Stimulated activated CD4-positive, alpha-beta T cell treated with anti-CD3 and anti-CD28 coated beads, Interleukin-15, amount 100 ng/mL, for 24 hours (primary cell): ENCODE results near the gene BNIPL.
A peak's percentile ranks its signal among the peaks of the same experiment; 100 is the strongest.

Source experiments
- DNase-seq: peaks from one replicate; pipeline ENCODE4 v3.0.0-alpha.2; 2020

The BNIPL gene

DNA sequence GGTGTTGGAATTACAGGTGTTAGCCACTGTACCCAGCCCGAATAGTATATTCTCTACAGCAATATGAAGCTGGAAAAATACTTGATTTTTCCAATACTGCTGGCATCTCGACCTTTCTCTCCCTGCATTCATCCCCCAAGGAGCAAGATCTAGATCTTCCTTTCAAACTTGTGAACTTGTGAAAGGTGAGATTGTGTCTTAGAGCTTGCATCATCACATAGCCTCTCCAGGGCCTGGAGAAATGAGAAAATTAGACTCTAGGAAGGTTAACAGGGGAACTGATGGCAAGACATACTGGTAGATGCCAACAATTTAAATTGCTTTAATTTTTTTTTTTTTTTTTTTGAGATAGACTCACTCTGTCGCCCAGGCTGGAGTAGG lies 26.1 kb upstream of the BNIPL start:
- no peak for DNase-seq

DNA sequence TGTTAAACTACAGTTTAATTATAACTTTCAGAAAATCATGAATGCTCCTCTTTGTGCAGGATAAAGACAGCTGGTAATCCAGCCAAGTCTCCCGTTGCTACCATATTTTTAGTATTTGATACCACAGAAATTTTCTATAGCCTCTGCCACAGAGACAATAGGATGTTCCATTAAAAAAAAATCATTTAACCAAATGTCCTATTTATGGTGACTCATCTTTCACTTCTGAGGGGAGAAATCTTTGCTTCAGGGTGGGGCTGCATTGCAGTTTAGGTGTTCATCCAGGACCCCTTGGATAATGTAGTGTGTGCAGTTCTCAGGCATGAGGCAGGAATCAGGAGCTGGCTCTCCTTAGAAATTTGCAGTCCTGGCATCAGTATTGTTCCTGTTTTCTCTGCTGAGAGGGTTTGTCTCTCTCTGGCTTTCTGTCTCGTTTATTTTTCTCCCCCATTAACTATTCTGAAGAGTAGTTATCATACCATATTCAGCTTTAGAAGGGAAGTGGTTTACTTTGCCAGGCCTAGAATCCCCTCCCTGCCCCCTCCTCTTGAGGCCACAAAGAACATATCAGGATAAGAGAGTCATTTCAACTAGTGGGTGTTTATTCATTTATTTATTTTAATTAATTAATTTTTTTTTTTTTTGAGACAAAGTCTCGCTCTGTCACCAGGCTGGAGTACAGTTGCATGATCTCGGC lies 25.1 kb upstream of the BNIPL start:
- no peak for DNase-seq

DNA sequence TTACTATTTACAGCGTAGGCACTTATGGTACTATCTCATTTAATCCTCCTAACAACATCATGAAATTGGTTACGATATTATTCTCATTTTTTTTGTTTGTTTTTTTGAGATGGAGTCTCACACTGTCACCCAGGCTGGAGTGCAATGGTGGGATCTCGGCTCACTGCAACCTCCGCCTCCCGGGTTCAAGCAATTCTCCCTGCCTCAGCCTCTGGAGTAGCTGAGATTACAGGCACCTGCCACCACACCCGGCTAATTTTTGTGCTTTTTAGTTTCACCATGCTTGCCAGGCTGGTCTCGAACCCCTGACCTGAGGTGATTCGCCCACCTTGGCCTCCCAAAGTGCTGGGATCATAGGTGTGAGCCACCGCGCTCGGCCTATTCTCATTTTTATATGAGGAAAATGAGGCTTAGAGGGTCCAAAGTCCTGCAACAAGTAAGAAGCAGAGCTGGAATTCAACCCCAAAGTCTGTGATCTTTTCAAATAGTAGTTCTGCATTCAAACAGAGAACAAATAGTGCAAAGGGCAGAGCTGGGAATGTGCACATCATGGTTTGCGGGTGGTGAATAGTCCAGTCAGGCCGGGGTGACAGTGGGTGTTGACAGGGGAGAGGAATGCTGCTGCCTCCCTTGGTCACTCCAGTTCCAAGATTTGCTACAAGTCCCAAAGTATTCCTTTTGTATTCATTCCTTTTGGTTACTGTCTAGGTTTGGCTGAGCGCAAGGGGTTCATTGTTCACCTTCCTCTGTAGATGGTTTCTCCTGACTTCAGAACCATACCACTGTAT lies 23.5 kb upstream of the BNIPL start:
- DNase-seq = no peak

DNA sequence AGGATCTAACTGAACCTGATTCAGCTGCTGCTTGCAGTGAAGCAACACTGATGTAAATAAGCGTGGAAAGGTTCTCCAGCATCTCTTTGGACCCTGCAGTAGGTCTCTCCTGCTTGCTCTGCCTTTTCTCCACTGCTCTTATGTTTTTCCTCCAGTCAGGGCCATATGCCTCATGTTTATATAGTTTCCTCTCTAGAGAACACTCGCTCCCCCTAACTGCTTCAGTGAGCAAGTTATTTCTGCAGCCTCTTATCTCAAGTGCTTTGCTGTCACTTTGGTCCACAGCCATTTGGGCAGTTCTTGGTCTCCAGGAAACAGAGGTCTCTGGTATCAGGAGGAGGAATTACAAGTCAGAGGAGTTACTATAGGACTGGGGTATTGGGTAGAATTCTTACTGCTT lies 22.9 kb upstream of the BNIPL start:
- no peak for DNase-seq

DNA sequence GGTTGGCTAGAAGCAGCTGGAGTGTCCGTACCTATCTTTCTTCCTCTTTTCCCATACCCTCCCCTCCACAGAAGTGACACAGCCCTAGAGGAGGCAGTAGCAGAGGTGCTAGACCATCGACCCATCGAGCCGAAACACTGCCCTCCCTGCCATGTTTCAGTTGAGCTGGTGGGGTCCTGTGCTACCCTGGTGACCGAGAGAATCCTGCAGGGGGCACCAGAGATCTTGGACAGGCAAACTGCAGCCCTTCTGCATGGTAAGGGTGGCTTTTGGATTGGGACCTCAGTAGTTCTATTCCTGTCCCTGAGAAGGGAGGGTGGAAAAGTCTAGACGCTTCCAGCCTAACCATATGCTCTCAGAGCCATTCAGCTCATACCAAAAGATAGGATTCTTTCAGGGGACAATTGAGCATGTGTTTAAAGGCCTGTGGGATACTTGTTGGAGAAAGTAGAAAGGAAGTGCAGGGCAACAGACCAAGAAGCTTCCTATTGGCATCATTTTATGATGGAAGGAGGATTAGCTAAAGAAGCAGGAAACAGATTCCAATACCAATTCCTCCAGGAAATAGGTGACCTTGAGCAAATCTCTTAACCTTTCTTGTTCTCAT lies 11.7 kb upstream of the BNIPL start:
- DNase-seq = peak; percentile 88

DNA sequence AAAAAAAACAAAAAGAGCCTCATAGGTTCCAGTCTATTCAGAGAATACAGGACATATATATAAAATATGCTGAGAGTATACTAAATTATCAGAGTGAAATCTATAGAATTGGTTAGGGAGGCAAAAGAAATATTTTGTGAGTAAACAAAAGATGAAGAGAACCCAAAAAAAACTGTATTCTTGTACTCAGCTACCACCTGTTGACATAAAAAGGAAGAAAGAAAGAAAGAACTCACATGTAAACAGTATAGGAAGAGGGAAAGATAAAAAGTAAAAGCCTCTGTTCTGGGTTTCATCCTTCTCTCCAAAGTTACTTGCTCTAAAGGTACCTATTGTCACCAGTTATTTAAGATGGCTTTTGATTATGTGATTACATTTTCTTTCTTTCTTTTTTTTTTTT lies 9.9 kb upstream of the BNIPL start:
- no peak for DNase-seq

DNA sequence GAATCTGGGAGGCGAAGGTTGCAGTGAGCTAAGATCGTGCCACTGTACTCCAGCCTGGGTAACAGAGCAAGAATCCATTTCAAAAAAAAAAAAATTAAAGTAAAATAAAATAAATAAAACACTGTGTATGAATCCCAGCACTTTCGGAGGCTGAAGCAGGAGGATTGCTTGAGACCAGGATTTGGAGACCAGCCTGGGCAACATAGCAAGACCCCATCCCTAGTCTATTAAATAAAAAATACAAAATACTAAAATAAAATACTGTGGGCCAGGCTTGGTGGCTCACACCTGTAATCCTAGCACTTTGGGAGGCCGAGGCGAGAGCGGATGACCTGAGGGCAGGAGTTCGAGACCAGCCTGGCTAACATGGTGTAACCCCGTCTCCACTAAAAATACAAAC lies 4.2 kb upstream of the BNIPL start:
- no peak for DNase-seq

DNA sequence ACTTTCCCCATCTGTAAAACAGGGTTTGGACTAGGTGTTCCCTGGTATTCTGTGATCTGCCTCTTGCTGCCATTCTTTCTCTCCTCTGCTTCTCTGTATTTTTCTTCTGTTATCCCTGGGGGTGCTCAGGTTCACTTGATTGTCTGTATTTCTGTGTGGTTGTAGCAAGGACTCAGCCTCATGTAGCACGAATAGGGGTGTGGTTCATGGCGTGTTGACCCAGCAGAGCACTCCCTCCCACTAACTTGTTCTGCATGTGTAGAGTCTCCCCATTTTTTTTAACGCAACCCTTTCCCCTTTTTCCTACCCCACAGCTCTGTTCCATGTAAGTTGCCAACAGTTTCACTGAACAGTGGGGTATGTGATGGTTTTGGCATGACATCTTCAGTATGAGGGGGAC lies 1.2 kb upstream of the BNIPL start:
- no peak for DNase-seq

DNA sequence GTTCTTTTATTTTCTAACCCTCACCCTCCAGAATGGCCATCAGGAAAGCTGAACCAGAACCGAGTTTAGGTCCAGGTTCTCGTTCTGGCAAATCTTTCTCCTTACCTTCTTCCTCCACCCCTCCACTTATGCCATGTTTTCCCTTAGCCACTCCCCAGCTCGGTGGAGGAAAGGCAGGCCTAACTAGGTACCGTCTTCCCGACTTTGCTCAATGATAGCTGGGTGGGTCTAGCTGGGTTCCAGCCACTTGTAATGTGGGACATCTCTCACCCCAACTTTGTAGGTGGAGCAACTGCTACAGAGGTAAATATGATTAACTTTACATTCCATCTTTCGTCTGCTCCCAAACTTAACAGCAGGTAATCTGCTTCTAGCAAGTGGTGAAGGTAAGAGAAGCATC lies 646 bp downstream of the BNIPL start:
- no peak for DNase-seq

DNA sequence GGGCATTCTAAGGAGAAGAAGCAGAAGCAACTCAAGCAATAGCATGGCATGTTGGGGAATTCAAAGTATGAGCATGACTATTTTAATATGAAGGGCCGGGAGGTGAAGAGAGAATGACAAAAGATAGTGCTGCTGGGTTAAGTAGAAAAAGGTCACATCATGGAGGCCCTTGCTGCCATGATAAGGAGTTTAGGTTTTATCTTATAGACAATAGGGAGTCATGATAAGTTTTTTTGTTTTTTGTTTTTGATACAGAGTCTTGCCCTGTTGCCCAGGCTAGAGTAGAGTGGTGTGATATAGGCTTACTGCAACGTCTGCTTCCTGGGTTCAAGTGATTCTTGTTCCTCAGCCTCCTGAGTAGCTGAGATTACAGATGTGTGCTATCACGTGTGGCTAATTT lies 3.1 kb downstream of the BNIPL start:
- no peak for DNase-seq

DNA sequence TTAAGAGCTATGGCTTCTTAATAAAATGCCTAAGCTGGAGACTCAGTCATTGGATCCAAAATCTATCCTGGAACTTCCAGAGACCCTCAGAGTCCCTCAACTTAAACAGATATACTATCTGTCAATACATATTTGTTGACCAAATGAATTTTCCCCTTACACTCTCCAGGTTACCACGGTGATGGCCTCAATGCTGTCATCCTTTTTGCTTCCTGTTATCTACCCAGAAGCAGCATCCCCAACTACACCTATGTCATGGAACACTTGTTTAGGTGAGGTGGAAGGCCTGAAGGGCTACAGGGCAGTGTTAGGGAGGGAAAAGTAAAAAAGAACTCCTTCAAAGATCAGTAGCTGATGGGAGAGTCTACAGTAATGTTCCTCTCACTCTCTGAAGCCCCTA lies 6.8 kb downstream of the BNIPL start:
- DNase-seq = no peak

DNA sequence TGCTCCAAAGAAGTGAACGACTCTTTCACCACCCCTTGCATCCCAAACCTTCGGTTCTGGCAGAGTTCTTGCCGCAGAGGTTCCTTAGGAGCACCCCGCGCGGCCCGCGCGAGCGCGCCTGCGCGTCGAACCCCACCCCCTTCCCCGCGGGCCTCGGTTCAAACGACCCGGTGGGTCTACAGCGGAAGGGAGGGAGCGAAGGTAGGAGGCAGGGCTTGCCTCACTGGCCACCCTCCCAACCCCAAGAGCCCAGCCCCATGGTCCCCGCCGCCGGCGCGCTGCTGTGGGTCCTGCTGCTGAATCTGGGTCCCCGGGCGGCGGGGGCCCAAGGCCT lies 11.2 kb downstream of the BNIPL start, which contains the start of gene C1orf56:
C1orf56 (plus strand) TSS at position 161 of the 334 bp plus-strand sequence; CDS start at position 258, 97 bp downstream.
- peak; percentile 72 for DNase-seq

DNA sequence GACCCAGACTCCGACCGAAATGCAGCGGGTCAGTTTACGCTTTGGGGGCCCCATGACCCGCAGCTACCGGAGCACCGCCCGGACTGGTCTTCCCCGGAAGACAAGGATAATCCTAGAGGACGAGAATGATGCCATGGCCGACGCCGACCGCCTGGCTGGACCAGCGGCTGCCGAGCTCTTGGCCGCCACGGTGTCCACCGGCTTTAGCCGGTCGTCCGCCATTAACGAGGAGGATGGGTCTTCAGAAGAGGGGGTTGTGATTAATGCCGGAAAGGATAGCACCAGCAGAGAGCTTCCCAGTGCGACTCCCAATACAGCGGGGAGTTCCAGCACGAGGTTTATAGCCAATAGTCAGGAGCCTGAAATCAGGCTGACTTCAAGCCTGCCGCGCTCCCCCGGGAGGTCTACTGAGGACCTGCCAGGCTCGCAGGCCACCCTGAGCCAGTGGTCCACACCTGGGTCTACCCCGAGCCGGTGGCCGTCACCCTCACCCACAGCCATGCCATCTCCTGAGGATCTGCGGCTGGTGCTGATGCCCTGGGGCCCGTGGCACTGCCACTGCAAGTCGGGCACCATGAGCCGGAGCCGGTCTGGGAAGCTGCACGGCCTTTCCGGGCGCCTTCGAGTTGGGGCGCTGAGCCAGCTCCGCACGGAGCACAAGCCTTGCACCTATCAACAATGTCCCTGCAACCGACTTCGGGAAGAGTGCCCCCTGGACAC lies 11.7 kb downstream of the BNIPL start:
- peak; percentile 67 for DNase-seq

DNA sequence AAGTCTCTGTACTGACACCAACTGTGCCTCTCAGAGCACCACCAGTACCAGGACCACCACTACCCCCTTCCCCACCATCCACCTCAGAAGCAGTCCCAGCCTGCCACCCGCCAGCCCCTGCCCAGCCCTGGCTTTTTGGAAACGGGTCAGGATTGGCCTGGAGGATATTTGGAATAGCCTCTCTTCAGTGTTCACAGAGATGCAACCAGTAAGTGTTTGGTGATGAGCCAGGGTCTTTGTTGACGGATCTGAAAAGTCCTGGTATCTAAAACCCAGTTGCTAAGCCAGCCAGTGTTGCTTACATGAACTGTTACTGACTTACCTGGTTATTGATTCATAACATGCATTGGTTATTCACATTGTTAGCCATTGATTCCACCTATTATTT lies 12.3 kb downstream of the BNIPL start:
- no peak for DNase-seq

DNA sequence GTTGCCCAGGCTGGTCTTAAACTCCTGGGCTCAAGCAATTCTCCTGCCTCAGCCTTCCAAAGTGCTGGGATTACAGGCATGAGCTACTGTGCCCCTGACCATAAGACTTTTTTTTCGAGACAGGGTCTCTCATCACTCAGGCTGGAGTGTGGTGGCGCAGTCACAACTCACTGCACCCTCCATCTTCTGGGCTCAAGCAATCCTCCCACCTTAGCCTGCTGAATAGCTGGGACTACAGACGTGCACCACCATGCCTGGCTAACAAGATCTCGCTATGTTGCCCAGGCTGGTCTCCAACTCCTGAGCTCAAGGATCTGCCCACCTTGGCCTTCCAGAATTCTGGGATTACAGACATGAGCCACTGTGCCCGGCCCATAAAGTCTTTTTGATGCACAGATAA lies 13.1 kb downstream of the BNIPL start:
- no peak for DNase-seq

DNA sequence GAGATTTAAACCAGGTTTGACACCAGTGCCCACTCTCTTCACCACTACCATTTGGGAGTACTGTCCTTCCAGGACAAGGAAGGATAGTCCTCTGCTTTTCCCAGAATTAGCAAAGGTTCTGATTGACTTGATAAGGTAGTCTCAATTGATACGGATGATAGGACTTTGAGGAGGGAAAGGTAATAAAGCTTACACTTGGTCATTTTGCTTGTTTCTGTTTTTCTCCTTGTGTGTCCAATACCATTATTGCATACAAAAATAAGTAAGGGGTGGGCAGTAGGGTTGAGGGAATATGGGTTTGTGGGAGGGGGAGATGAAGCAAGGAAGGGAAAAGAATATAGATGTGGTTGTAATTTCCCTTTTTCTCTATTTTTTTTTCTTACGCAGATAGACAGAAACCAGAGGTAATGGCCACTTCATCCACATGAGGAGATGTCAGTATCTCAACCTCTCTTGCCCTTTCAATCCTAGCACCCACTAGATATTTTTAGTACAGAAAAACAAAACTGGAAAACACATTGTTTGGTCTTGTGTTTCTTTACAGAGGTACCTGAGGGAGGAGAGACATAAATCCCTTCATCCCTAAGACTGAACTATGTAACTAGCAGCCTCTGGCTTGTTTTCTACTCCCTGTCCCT lies 13.8 kb downstream of the BNIPL start:
- no peak for DNase-seq

DNA sequence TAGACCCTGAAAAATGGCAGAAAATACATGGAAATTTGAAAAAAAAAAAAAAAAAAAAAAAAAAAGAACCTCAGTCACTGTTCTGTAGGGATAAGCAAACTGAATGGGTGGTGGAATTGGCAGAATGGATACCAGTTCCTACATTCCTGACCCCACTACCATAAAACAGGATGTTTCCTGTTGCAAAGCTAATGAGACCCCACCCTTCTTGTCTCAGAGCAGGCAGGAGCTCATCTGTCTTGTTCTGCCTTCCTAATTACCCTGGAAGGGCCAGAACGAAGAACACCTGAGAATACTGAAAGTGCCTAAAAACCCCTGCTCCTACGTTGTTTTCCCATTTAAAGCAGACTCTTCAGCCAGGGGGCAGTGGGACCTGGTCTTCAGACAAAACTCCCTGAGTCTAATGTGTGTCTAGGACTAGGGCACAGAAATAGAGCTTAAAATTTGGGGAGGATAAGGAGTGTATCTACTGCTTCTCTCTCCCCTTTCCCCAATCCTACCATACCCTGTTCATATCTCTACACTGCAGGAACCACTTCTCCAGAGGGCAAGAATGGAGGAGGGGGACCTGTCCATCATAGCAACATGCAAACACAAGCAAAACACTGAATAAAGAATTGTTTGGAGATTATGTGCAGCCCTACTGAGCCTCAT lies 15.1 kb downstream of the BNIPL start:
- DNase-seq = no peak

DNA sequence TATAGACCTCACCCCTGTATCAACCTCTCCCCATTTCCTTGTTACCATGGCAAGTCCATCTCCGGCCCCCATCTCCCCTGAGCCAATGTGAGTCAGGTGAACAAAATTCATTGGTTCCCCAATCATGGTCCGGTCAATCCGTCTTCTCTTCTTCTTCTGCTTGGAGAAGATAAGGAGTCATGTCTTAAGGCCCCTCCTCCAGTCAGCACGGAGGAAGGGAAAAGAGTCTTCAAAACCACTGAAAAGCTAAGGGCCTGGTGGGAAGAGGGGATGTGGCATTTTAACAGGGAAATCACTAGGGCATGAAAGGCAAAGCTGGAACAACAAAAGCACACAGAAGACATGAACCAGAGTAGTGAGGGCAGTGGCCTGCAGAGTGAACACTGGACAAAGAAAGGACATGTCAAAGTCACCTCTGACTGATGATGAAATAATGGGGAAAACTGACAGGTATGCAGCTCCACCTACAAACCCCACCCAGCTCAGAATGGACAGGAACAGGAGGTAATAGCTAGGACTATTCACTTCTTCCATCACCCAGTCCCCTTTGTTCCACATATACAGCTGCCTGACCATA lies 18.7 kb downstream of the BNIPL start:
- no peak for DNase-seq

DNA sequence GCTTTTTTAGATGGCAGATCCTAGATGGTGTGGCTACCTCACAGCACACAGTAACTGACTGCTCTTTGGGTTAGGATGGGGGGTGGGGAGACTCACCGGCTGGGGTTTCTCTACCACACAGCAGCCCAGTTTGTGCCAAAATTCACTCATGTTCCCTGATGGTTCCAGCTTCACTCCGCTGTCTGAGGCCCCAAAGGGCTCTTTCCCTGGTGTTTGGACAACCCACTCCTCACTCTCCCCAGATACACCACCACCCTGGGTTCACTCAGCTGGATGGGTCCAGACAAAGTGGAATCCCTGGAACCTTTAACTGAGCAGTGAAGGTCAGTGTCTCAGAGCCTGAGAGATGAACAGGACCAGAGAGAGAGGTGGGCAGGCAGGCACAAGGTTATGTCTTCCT lies 19.2 kb downstream of the BNIPL start:
- DNase-seq = no peak

DNA sequence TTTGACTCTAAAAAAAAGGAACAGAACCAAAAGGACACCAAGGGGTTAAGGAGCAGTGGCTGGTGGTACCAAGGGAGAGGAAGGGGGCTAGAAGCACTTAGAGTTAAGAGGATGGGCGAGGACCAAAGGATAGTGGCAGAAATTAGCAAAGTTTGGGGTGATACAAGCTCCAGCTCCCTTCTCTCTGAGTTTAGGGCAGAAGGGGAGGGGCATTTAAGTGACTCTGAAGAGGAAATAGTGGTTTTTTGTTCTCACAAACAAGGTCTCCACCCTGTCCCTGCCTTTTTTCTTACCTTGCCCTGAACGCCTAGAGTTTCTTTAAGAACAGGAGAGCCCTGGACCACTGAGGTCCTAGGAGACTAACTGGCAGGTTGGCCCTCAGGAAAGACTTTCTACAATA lies 19.8 kb downstream of the BNIPL start:
- no peak for DNase-seq

DNA sequence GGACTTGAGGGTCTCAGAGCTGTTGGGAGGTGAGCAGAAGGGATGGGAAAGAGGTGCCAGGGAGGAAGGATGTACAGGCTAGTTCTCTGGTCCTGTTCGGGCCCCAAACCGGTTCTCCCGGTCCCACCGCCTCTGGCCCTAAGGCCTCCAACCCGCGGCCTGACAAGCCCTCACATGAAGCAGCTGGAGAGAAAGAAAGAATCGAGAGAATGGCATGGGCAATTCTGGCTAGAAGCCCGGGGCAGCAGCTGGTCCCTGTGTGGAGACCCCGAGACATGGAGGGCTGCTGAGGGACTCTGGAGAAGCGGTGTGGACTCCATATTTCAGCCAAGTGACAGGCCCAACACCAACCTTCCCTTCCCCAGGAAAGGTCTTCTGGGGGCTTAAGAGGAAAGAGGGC lies 22.3 kb downstream of the BNIPL start:
- DNase-seq = no peak
